Upper lobe of left lung (tissue), 6 donors: ENCODE data around the gene SLC2A3. TPM values are rescaled to one million over a fixed set of nuclear protein-coding genes. Genes with fewer than 3 reads are reported as not detected.
"Not testable (repeated sequence)": the region's sequence is repeated elsewhere in the genome, so short reads cannot be mapped to it uniquely, and the experiment has no call there.

Source experiments
- ATAC-seq, 2 donors: fragments of 200-7000 bp; cut with Tn5 transposase; one replicate each; pipeline ENCODE4 v1.9.1; 2022; ENCODE audit warnings: mild to moderate bottlenecking in 2 of 2, moderate library complexity in 2 of 2; ENCODE audit not compliant: low FRiP score in 2 of 2
- DNase-seq, 2 donors: peaks; one replicate each; pipeline ENCODE4 v3.0.0-alpha.2; 2019 to 2020
- H3K27ac ChIP-seq, 4 donors: fragments of 200-600 bp; sonication (generic); one replicate each; pipeline ENCODE4 v1.5.1; 2016 to 2019
- H3K27me3 ChIP-seq, 4 donors: fragments of 200-600 bp; sonication (generic); one replicate each; pipeline ENCODE4 v1.5.1; 2017 to 2019
- H3K36me3 ChIP-seq, 4 donors: fragments of 200-600 bp; sonication (generic); one replicate each; pipeline ENCODE4 v1.5.1; 2016 to 2019
- H3K4me1 ChIP-seq, 4 donors: fragments of 200-600 bp; sonication (generic); one replicate each; pipeline ENCODE4 v1.5.1; 2018 to 2019
- H3K4me3 ChIP-seq, 4 donors: fragments of 200-600 bp; sonication (generic); one replicate each; pipeline ENCODE4 v1.5.1; 2017 to 2019; ENCODE audit warnings: mild to moderate bottlenecking in 2 of 4, moderate library complexity in 1 of 4
- H3K9me3 ChIP-seq, 4 donors: fragments of 200-600 bp; sonication (generic); one replicate each; pipeline ENCODE4 v1.5.1; 2018 to 2019
- EP300 ChIP-seq, 4 donors: sonication (generic); formaldehyde crosslinking; IDR thresholded peaks; one replicate each; pipeline ENCODE4 v1.5.1; 2017; ENCODE audit warnings: antibody characterized with exemption in 4 of 4, control low read depth in 2 of 4
- POLR2A ChIP-seq, 4 donors: fragments of 450-650 bp; IDR thresholded peaks; one replicate each; pipeline ENCODE4 v1.5.1; 2016 to 2017; ENCODE audit warnings: antibody characterized with exemption in 4 of 4, mild to moderate bottlenecking in 2 of 4
- POLR2AphosphoS5 ChIP-seq, 2 donors: sonication (generic); formaldehyde crosslinking; IDR thresholded peaks; one replicate each; pipeline ENCODE4 v1.5.1; 2017; ENCODE audit warnings: antibody characterized with exemption in 2 of 2
- WGBS, 2 donors: methylation state at CpG; one replicate each; pipeline ENCODE4 v1.1.5; 2017 to 2018; 5-methylcytosine and 5-hydroxymethylcytosine counted together
- total RNA-seq, 6 donors: library from RNA; depleted of rRNA in 4 of 6; stranded (reverse); fragments of >200 nt in 4 of 6; gene quantifications; one replicate each; pipeline versions ENCODE4 v1.1.0 to v1.2.1, GENCODE V29; 2016 to 2021
- TF ChIP-seq, protein P1 (sequence below), 6 experiments: fragments of 450-650 bp in 4 of 6; fragments of 200-600 bp in 2 of 6; sonication (generic) in 2 of 6; IDR thresholded peaks; one replicate each; pipeline ENCODE4 v1.5.1; 2016 to 2019; ENCODE audit warnings: antibody characterized with exemption in 6 of 6
- donor health status: DM: no; HTN: no; CAD: no; lungs with moderate emphysema.
- donor health status: DM: no; HTN: yes; CAD: no; lungs with severe emphysema.

The SLC2A3 gene
- total RNA-seq, 6 donors from 2014 or later, result 43.0 to 148 (median 63.4) TPM

DNA sequence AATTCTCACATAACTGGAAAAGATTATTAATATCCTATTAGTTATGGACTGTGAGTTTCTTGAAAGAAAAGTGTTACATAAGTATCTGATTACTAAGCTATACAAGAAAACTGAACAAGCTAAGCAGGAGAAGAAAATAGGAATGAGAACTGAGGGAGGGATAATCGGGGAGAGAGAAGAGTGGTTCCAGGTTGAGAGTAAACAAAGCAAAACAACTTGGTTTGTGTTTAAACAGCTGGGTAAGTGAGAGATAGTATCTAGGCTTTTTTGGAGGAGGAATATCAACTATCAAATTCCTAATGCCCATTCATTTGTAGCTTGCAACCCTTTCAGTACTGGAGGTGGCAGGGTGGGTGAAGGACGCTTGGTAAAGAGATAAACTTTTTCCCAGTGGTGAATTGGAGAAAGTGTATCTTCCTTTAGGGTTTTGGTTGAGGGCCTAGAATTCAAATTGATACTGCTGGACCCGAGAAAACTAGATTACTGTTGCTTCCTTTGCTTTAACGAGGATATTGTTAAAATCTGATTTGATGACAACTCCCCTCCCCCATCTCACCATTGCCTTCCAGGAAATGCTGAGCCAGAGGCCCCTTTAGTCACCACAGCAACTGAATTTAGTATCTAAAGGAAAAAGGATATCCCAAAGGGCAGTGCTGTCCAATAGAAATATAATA lies 2.0 kb upstream of the SLC2A3 start:
- peak overlapping the region in 1 of 4 donors; percentile 23 for H3K27ac ChIP-seq
- WGBS, 2 donors, result 24 to 27% methylated on average over 4 of the region's 4 CpGs
- H3K27me3 ChIP-seq, result no peaks in the 10 kb centered on the region
- TF ChIP-seq, protein P1, sequence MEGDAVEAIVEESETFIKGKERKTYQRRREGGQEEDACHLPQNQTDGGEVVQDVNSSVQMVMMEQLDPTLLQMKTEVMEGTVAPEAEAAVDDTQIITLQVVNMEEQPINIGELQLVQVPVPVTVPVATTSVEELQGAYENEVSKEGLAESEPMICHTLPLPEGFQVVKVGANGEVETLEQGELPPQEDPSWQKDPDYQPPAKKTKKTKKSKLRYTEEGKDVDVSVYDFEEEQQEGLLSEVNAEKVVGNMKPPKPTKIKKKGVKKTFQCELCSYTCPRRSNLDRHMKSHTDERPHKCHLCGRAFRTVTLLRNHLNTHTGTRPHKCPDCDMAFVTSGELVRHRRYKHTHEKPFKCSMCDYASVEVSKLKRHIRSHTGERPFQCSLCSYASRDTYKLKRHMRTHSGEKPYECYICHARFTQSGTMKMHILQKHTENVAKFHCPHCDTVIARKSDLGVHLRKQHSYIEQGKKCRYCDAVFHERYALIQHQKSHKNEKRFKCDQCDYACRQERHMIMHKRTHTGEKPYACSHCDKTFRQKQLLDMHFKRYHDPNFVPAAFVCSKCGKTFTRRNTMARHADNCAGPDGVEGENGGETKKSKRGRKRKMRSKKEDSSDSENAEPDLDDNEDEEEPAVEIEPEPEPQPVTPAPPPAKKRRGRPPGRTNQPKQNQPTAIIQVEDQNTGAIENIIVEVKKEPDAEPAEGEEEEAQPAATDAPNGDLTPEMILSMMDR (IDR thresholded peaks at IDR 0.05), result peak in 5 of 6 experiments; percentile 18 to 45 (median 36)
- no peak for TF ChIP-seq EP300 (IDR thresholded peaks at IDR 0.05)
- peaks cover 0 to 1% (median under 1%) of the 10 kb centered on the region in 4 donors for H3K36me3 ChIP-seq
- H3K9me3 ChIP-seq, result no peaks in the 10 kb centered on the region
- ATAC-seq, result no peak
- H3K4me3 ChIP-seq, result no peak overlapping the region
- H3K4me1 ChIP-seq, result peaks cover 9 to 30% (median 15%) of the 10 kb centered on the region in 4 donors
- no peak for DNase-seq

DNA sequence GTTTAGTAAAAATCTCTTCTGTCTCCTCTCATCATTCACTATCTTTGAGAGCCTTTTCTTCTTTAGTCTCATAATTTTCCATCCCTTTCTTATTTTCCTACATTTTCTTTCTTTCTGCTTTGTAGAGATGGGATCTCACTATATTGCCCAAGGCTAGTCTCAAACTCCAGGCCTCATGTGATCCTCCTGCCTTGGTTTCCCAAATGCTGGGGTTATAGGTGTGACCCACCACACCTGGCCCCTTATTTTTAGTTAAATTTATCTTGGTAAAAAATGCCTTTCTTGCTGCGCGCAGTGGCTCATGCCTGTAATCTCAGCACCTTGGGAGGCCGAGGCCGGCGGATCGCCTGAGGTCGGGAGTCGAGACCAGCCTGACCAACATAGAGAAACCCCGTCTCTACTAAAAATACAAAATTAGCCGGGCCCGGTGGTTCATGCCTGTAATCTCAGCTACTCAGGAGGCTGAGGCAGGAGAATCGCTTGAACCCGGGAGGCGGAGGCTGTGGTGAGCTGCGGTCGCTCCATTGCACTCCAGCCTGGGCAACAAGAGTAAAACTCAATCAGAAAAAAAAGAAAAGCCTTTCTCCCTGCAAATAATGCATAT lies 996 bp downstream of the SLC2A3 start:
- Histone ChIP-seq H3K36me3 (peaks cover 9 to 31% (median 29%) of the 10 kb centered on the region in 4 donors), H3K9me3 (no peaks in the 10 kb centered on the region), H3K27me3 (no peaks in the 10 kb centered on the region), H3K4me1 (peaks cover 9 to 33% (median 20%) of the 10 kb centered on the region in 4 donors), H3K4me3 (peak overlapping the region; percentile 45 to 62 (median 56)), H3K27ac (peak overlapping the region; percentile 81 to 92 (median 88))
- TF ChIP-seq, protein P1 (IDR thresholded peaks at IDR 0.05), result no peak
- TF ChIP-seq POLR2A (IDR thresholded peaks at IDR 0.05) (no peak), EP300 (IDR thresholded peaks at IDR 0.05) (no peak), POLR2AphosphoS5 (IDR thresholded peaks at IDR 0.05) (no peak)
- no peak for ATAC-seq
- 58 to 59% methylated on average over 16 of the region's 16 CpGs for WGBS, 2 donors
- peak in 1 of 2 donors; percentile 63 for DNase-seq

DNA sequence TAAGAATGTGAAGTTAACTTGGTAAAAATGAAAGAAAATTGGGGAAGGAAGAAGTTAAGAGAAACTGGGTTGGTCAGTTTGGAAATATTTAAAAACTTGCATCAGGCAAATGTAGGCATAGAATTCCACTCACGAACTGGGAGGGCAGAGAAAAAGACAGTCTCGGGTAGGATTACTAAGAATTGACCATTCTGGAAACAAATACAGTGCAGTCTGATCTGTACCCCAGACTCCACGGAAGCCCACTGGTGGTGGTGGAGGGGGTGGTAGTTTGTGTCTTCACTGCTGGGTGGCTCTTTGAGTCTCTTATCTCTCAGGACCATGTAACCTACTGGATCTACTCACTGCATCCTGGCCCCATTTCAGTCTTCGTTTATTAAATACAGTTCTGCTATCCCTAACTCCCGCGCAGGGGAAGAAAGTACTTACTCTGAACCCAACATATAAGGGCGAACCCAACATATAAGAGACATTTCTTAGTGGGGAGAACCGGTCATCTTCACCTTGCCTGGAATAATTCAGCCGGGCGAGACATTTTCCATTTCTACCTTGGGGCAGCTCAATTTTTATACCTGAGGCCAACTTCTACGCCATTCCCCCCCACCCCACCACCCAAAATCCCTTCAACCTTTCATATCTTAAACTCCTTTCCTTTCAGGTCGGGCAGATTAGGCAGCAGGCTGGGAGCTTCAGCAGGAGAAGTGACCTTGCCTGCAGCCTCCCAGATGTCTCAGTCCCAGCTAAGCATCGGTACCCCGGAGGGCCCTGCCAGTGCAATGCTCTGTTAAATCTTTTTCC lies 1.7 kb downstream of the SLC2A3 start:
- Histone ChIP-seq H3K4me3 (peak overlapping the region; percentile 45 to 62 (median 56)), H3K9me3 (no peaks in the 10 kb centered on the region), H3K27ac (peak overlapping the region; percentile 81 to 92 (median 88)), H3K27me3 (no peaks in the 10 kb centered on the region), H3K4me1 (peaks cover 9 to 33% (median 21%) of the 10 kb centered on the region in 4 donors), H3K36me3 (peaks cover 14 to 38% (median 34%) of the 10 kb centered on the region in 4 donors)
- WGBS, 2 donors, result 41 to 53% methylated on average over 14 of the region's 14 CpGs
- TF ChIP-seq EP300 (IDR thresholded peaks at IDR 0.05), result no peak
- peak in 1 of 4 donors; percentile 7 for TF ChIP-seq POLR2A (IDR thresholded peaks at IDR 0.05)
- TF ChIP-seq POLR2AphosphoS5 (IDR thresholded peaks at IDR 0.05), result no peak
- ATAC-seq (peak in 1 of 2 donors; percentile 14), DNase-seq (no peak)

DNA sequence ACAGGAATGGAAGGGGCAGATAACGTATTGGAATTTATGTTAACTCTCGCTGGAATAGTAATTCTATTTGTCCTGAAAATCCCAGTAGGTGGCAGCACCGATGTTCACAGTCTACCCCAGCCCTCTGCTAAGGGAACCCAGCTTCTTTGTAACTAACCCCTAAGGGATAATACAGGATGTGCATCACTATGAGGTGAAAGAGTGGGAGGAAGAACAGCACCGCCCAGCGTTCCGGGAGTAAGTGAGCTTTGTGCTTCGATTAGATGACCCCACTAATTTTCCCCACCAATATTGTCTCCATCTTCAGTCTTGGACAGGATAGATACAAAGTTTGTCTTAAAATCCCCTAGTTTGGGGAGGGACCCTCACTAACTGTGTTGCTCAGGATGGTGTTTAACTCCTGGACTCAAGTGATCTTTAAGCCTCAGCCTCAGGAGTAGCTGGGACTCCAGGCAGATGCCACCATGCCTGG lies 2.7 kb downstream of the SLC2A3 start:
- TF ChIP-seq, protein P1 (IDR thresholded peaks at IDR 0.05), result peak; percentile 60 to 88 (median 72)
- TF ChIP-seq POLR2A (IDR thresholded peaks at IDR 0.05) (peak in 2 of 4 donors; percentile 33 to 58), POLR2AphosphoS5 (IDR thresholded peaks at IDR 0.05) (peak; percentile 63 to 66), EP300 (IDR thresholded peaks at IDR 0.05) (no peak)
- 0 to 1% methylated on average over 7 of the region's 7 CpGs for WGBS, 2 donors
- peaks cover 8 to 33% (median 26%) of the 10 kb centered on the region in 4 donors for H3K4me1 ChIP-seq

DNA sequence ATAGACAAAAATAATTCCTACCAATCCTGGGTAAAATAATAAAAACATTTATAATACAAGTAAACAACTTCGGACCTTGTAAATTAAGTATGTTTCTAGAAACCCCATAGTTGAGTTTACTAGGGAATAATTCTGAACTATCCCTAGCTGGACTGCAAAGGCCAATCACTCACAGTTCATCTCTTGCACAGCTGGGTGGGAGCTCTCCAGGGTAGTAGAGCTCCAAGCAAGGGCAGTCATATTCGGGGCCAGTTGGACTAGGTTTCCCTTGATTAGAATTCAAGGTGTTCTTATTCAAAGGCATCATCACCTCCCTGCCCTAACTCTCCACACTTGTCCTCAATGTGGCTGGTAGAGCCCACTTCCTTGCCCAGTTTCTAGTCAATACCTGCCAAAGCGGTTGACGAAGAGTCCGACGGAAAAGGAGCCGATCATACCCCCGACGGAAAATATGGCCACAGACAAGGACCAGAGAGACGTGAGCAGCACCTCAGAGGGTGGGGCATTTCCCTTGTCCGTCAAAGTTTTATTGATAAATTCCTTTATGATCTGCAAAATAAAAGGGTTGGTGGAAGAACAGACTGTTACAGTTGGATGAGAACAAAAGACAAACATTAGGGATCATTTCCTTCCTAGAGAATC lies 3.3 kb downstream of the SLC2A3 start:
- not testable (repeated sequence) for DNase-seq, H3K9me3 ChIP-seq, H3K27me3 ChIP-seq, ATAC-seq
- Histone ChIP-seq H3K27ac (peak overlapping the region in 3 of 4 donors; percentile 17 to 88 (median 88)), H3K4me3 (peak overlapping the region in 1 of 4 donors; percentile 62), H3K36me3 (peaks cover 18 to 54% (median 47%) of the 10 kb centered on the region in 4 donors), H3K4me1 (peaks cover 6 to 33% (median 21%) of the 10 kb centered on the region in 4 donors)
- WGBS, 2 donors, result 53 to 59% methylated on average over 11 of the region's 11 CpGs

More for the DNA sequence above, 2.7 kb downstream of the SLC2A3 start:
- peak overlapping the region; percentile 81 to 92 (median 88) for H3K27ac ChIP-seq
- no peaks in the 10 kb centered on the region for H3K9me3 ChIP-seq
- peaks cover 16 to 48% (median 42%) of the 10 kb centered on the region in 4 donors for H3K36me3 ChIP-seq
- H3K27me3 ChIP-seq, result no peaks in the 10 kb centered on the region
- H3K4me3 ChIP-seq, result peak overlapping the region in 3 of 4 donors; percentile 51 to 62 (median 60)
- ATAC-seq, result peak; percentile 89 to 93
- peak in 1 of 2 donors; percentile 81 for DNase-seq
